Breast epithelium (tissue), 3 donors: ENCODE measurements around the gene ADCK1.

Experiments
- CTCF ChIP-seq, 3 donors: fragments of 450-650 bp; IDR thresholded peaks; one replicate each; pipeline ENCODE4 v1.5.1; 2016 to 2017; ENCODE audit warnings: antibody characterized with exemption in 3 of 3, mild to moderate bottlenecking in 3 of 3, moderate library complexity in 3 of 3
- POLR2A ChIP-seq: fragments of 450-650 bp; IDR thresholded peaks from one replicate; pipeline ENCODE4 v1.6.1; 2016; ENCODE audit warnings: antibody characterized with exemption, mild to moderate bottlenecking, moderate library complexity

- TF ChIP-seq CTCF (IDR thresholded peaks at IDR 0.05) (no peak), POLR2A (no peak)
Observed at GRCh38 chr14:77763316-77763715, 36.6 kb upstream of the ADCK1 start.
